Liver (tissue), 9 donors: ENCODE results near the gene STX10. TPM values are rescaled to one million over a fixed set of nuclear protein-coding genes. Genes with fewer than 3 reads are reported as not detected.

Experiments
- DNase-seq: peaks from one replicate; pipeline ENCODE4 v3.0.0-alpha.2; 2017; ENCODE audit warnings: low spot score
- H3K27ac ChIP-seq, 2 donors: one replicate each; pipeline ENCODE4 v1.7.0; 2013; ENCODE audit warnings: inconsistent platforms in 2 of 2, low read length in 2 of 2, control low read depth in 1 of 2, low read depth in 1 of 2, mild to moderate bottlenecking in 1 of 2
- H3K27me3 ChIP-seq, 4 donors: one replicate each; pipeline versions ENCODE4 v1.6.1 to v1.7.0; 2013; ENCODE audit warnings: low read length in 3 of 4, inconsistent platforms in 1 of 4, mild to moderate bottlenecking in 1 of 4, moderate library complexity in 1 of 4; ENCODE audit not compliant: control insufficient read depth in 4 of 4, insufficient read depth in 4 of 4
- H3K36me3 ChIP-seq, 4 donors: one replicate each; pipeline versions ENCODE4 v1.6.1 to v1.7.0; 2013; ENCODE audit warnings: low read length in 3 of 4, mild to moderate bottlenecking in 3 of 4, low read depth in 1 of 4, moderate library complexity in 1 of 4; ENCODE audit not compliant: control insufficient read depth in 4 of 4, insufficient read depth in 3 of 4
- H3K4me1 ChIP-seq, 4 donors: one replicate each; pipeline versions ENCODE4 v1.6.1 to v1.7.0; 2013; ENCODE audit warnings: low read length in 3 of 4, mild to moderate bottlenecking in 3 of 4, moderate library complexity in 1 of 4; ENCODE audit not compliant: control insufficient read depth in 4 of 4, insufficient read depth in 4 of 4
- H3K4me3 ChIP-seq, 3 donors: one replicate each; pipeline versions ENCODE4 v1.6.1 to v1.7.0; 2013; ENCODE audit warnings: low read length in 3 of 3, control low read depth in 1 of 3, low read depth in 1 of 3, mild to moderate bottlenecking in 1 of 3
- H3K9ac ChIP-seq, 2 donors: one replicate each; pipeline ENCODE4 v1.7.0; 2013; ENCODE audit warnings: low read length in 2 of 2, mild to moderate bottlenecking in 2 of 2, moderate library complexity in 2 of 2, control low read depth in 1 of 2, low read depth in 1 of 2
- H3K9me3 ChIP-seq, 4 donors: one replicate each; pipeline versions ENCODE4 v1.6.1 to v1.7.0; 2013; ENCODE audit warnings: low read length in 3 of 4; ENCODE audit not compliant: control insufficient read depth in 4 of 4
- EGR1 ChIP-seq, 2 donors: IDR thresholded peaks; 2 replicates each; pipeline ENCODE4 v1.6.1; 2016 to 2018; ENCODE audit warnings: antibody characterized with exemption in 2 of 2, low read depth in 2 of 2
- FOXA1 ChIP-seq: IDR thresholded peaks from 2 replicates; pipeline ENCODE4 v1.6.1; 2016; ENCODE audit warnings: antibody characterized with exemption
- HNF4A ChIP-seq, 2 donors: conservative IDR thresholded peaks; 2 replicates each; pipeline ENCODE4 v1.6.1; 2016; ENCODE audit warnings: antibody characterized with exemption in 2 of 2, mild to moderate bottlenecking in 2 of 2
- JUND ChIP-seq, 2 donors: IDR thresholded peaks; 2 replicates each; pipeline ENCODE4 v1.6.1; 2016; ENCODE audit warnings: antibody characterized with exemption in 2 of 2
- RXRA ChIP-seq, 2 donors: IDR thresholded peaks; 2 replicates each; pipeline ENCODE4 v1.6.1; 2017 to 2018; ENCODE audit warnings: antibody characterized with exemption in 2 of 2, mild to moderate bottlenecking in 1 of 2
- WGBS: extraction: QIAGEN DNeasy Blood & Tissue Kit; methylation state at CpG from one replicate; pipeline ENCODE4 v1.1.7; 2013; 5-methylcytosine and 5-hydroxymethylcytosine counted together
- polyA plus RNA-seq, 2 donors: library from polyadenylated mRNA; stranded (reverse) in 1 of 2; unstranded in 1 of 2; fragments of 200-250 nt in 1 of 2; fragments of >200 nt in 1 of 2; fragmentation: Nextera tagmentation in 1 of 2; extraction: Ambion mirVana in 1 of 2; gene quantifications; one replicate each; pipeline versions ENCODE4 v1.2.1 to v1.2.3, GENCODE V29; 2013 to 2015
- total RNA-seq, 2 donors: library from RNA; depleted of rRNA; stranded (reverse); fragments of >200 nt; gene quantifications; one replicate each; pipeline ENCODE4 v1.2.3, GENCODE V29; 2014
- donor health status: healthy.
- donor health status: healthy.
- donor health status: healthy.
- donor health status: healthy.
- donor health status: healthy.

STX10 gene
- total and polyA plus RNA-seq, 4 donors = 15.7 to 32.7 (median 21.2) TPM

DNA sequence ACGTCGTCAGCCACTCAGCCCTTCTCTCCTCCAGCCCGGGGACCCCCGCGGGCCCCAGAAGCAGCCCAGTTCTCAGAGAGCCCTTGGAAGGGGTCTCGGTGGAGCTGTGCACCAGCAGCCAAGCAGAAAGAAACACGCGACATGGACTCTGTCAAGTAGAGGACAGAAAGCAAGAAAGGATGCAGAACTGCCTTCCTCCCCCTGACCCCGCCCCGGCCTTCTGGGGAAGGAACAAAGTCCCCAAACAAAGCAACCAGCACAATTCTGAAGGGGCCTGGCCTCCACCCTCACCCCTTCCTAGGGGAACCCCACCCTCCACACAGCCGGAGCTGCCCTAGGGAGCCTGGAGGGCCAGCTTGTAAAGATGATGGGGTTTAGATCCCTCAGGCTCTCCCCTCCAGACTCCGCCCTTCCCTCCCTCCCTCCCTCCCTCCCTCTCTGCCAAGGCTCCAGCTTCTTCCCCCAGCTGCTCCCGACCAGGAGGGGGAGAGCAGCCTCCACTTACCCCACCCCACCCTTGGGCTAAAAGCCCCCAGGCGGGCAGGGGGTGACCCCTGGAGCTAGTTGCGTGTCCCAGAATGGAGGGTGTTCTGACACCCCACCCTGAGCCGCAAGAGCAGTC, 55.3 kb downstream of the STX10 start:
- H3K36me3 ChIP-seq = peaks cover 0 to 6% (median 2%) of the 10 kb centered on the region in 4 donors
- H3K9me3 ChIP-seq = no peaks in the 10 kb centered on the region
- no peaks in the 10 kb centered on the region for H3K27me3 ChIP-seq
- H3K4me1 ChIP-seq = peaks cover 23 to 53% (median 31%) of the 10 kb centered on the region in 4 donors
- no peak overlapping the region for H3K27ac ChIP-seq
- DNase-seq = no peak
- 72% methylated on average over 16 of the region's 16 CpGs for WGBS
- no peak overlapping the region for H3K4me3 ChIP-seq
- H3K9ac ChIP-seq = no peak overlapping the region
- TF ChIP-seq FOXA1 (no peak), RXRA (IDR thresholded peaks at IDR 0.05) (no peak), JUND (IDR thresholded peaks at IDR 0.05) (no peak)

DNA sequence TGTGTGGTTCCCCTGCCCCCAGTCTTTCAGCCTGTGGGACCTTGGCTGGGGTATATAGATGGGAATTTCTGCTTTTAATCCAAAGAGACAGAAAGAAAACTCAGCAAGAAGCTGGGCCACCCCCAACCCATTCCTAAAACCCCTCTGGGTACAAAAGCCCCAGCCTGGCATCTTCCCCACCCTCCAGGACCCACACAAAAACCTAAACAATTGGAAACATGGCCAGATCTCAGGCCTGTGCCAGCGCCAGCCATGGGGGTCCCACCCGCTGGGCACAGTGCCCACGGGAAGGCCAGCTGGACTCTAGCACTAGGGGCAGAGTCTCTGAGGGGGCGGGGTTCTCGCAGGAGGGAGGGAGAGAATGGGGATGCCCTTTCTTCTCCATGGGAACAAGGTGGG, 56.1 kb downstream of the STX10 start:
- H3K27me3 ChIP-seq = no peaks in the 10 kb centered on the region
- H3K9me3 ChIP-seq = no peaks in the 10 kb centered on the region
- WGBS = 33% methylated on average over 5 of the region's 5 CpGs
- H3K4me3 ChIP-seq = no peak overlapping the region
- H3K27ac ChIP-seq = no peak overlapping the region
- TF ChIP-seq HNF4A (conservative IDR thresholded peaks at IDR 0.05) (peak in 1 of 2 donors; percentile 26), EGR1 (IDR thresholded peaks at IDR 0.05; ENCODE audit: low read depth in 2 of 2) (no peak)
- peaks cover 0 to 6% (median 2%) of the 10 kb centered on the region in 4 donors for H3K36me3 ChIP-seq
- peaks cover 21 to 52% (median 30%) of the 10 kb centered on the region in 4 donors for H3K4me1 ChIP-seq
- H3K9ac ChIP-seq = no peak overlapping the region
- DNase-seq = no peak

Other genes starting within 250 kb of the STX10 start
- under 1 TPM in 1 of 2 donors, not detected in 1; 0.42 TPM for gene SYCE2, start 231.1 kb downstream of the STX10 start, total RNA-seq
- under 1 TPM; 0.07 to 0.43 TPM for gene SYCE2, start 231.1 kb downstream of the STX10 start, polyA plus RNA-seq
- gene FARSA, start 216.7 kb downstream of the STX10 start, total RNA-seq = 10 to 100 TPM; 29.8 to 34.0 TPM
- gene FARSA, start 216.7 kb downstream of the STX10 start, polyA plus RNA-seq = 10 to 100 TPM; 34.7 to 50.1 TPM
- gene CALR, start 211.8 kb downstream of the STX10 start, total RNA-seq = 1,000 to 10,000 TPM in 1 of 2 donors, 100 to 1,000 TPM in 1; 618 to 1,316 TPM
- 1,000 to 10,000 TPM in 1 of 2 donors, 100 to 1,000 TPM in 1; 913 to 1,228 TPM for gene CALR, start 211.8 kb downstream of the STX10 start, polyA plus RNA-seq
- gene RAD23A, start 204.5 kb downstream of the STX10 start, total RNA-seq = 100 to 1,000 TPM in 1 of 2 donors, 10 to 100 TPM in 1; 42.9 to 112 TPM
- 10 to 100 TPM; 45.0 to 88.6 TPM for gene RAD23A, start 204.5 kb downstream of the STX10 start, polyA plus RNA-seq
- gene GADD45GIP1, start 193.2 kb downstream of the STX10 start, total RNA-seq = 10 to 100 TPM in 1 of 2 donors, 1 to 10 TPM in 1; 8.4 to 22.1 TPM
- gene GADD45GIP1, start 193.2 kb downstream of the STX10 start, polyA plus RNA-seq = 10 to 100 TPM; 23.6 to 54.2 TPM
- gene DAND5, start 180.8 kb downstream of the STX10 start, total RNA-seq = under 1 TPM in 1 of 2 donors, not detected in 1; 0.23 TPM
- not detected for gene DAND5, start 180.8 kb downstream of the STX10 start, polyA plus RNA-seq
- gene NFIX, start 154.9 kb downstream of the STX10 start, total RNA-seq = 10 to 100 TPM; 10.3 to 18.4 TPM
- 10 to 100 TPM in 1 of 2 donors, 1 to 10 TPM in 1; 3.3 to 14.8 TPM for gene NFIX, start 154.9 kb downstream of the STX10 start, polyA plus RNA-seq
- 10 to 100 TPM in 1 of 2 donors, 1 to 10 TPM in 1; 2.0 to 69.7 TPM for gene LYL1, start 47.5 kb downstream of the STX10 start, total RNA-seq
- 1 to 10 TPM in 1 of 2 donors, under 1 TPM in 1; 0.35 to 2.6 TPM for gene LYL1, start 47.5 kb downstream of the STX10 start, polyA plus RNA-seq
- 10 to 100 TPM in 1 of 2 donors, 1 to 10 TPM in 1; 8.3 to 15.6 TPM for gene TRMT1, start 33.6 kb downstream of the STX10 start, total RNA-seq
- 10 to 100 TPM in 1 of 2 donors, 1 to 10 TPM in 1; 9.8 to 13.7 TPM for gene TRMT1, start 33.6 kb downstream of the STX10 start, polyA plus RNA-seq
- gene NACC1, start 32.1 kb downstream of the STX10 start, total RNA-seq = 10 to 100 TPM; 16.7 to 18.7 TPM
- gene NACC1, start 32.1 kb downstream of the STX10 start, polyA plus RNA-seq = 10 to 100 TPM in 1 of 2 donors, under 1 TPM in 1; 0.86 to 24.7 TPM
- gene IER2, start within 50 bp of the STX10 start, total RNA-seq = 10 to 100 TPM; 11.4 to 20.3 TPM
- gene IER2, start within 50 bp of the STX10 start, polyA plus RNA-seq = 10 to 100 TPM; 23.6 to 38.9 TPM